WI38 (cell line): ENCODE measurements around the gene ODF4.
"Not testable (repeated sequence)": the region's sequence is repeated elsewhere in the genome, so short reads cannot be mapped to it uniquely, and the experiment has no call there.

Experiments used
- H3K4me3 ChIP-seq: 2 replicates; pipeline ENCODE4 v1.5.1; 2011; ENCODE audit warnings: low read depth, mild to moderate bottlenecking, control low read depth, low read length
- TF ChIP-seq, protein P1 (sequence below): IDR thresholded peaks from 2 replicates; pipeline ENCODE4 v1.5.1; 2012; ENCODE audit warnings: low read depth, mild to moderate bottlenecking, control low read depth, low read length

The ODF4 gene

DNA sequence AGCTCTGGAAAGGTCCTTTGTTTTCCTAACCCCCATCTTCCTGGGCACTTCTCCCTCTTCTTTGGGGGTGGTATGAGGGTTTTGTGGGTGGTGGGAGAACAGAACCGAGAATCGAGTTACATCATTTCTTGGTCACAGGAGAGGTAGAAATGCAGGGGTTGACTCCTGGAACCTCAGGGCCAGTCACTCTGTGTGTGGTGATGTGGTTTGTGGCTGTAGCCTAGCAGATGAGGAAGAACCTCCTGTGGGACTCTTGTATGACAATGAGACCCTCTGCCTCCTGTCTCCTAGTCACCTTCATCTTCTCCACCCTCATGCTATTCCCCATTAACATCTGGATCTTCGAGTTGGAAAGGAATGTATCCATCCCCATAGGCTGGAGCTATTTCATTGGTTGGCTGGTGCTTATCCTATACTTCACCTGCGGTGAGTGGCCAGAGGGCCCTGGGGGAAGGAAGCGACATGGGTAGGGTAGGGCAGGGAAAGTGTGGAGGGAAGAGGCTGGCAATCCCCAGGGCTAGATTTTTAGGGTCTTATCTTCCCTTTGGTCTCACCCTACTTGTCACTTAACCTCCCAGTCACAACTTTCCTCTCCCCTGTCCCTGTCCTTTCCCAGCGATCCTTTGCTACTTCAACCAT lies 5.5 kb downstream of the ODF4 start:
- H3K4me3 ChIP-seq = no peak overlapping the region
- TF ChIP-seq, protein P1, sequence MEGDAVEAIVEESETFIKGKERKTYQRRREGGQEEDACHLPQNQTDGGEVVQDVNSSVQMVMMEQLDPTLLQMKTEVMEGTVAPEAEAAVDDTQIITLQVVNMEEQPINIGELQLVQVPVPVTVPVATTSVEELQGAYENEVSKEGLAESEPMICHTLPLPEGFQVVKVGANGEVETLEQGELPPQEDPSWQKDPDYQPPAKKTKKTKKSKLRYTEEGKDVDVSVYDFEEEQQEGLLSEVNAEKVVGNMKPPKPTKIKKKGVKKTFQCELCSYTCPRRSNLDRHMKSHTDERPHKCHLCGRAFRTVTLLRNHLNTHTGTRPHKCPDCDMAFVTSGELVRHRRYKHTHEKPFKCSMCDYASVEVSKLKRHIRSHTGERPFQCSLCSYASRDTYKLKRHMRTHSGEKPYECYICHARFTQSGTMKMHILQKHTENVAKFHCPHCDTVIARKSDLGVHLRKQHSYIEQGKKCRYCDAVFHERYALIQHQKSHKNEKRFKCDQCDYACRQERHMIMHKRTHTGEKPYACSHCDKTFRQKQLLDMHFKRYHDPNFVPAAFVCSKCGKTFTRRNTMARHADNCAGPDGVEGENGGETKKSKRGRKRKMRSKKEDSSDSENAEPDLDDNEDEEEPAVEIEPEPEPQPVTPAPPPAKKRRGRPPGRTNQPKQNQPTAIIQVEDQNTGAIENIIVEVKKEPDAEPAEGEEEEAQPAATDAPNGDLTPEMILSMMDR = no peak

DNA sequence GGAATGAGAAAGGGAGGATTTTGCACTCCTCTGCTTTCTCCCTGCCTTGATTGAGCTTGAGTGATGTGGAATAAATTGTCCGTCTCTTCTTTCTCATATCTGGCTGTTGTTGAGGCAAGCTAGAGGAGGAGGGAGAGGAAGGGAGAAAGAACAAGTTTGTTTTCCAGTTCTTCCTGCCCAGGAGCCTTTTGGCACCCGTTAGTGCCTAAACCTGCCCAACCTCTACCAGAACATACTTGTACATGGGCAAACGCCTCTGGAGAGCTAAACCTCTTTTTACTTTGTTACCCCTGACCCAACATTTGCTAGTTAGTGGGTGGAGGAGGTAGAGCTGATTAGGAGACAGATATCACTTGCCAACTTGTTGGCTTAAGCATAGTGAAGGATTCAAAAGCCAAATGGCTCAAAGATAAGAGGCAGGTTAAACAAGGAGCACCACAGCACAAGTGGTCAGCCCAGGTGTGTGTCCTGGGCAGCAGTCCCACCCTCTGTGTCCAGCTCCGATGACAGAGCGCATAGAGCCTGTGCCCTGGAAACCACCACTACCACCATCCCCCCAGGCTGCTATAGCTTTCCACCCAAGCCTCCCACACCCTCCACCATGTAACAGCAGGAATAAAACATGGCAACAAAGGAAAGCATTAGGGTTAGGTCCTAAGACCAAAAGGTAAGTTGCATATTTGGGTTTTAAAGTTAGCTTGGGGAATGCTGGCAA lies 6.5 kb downstream of the ODF4 start:
- TF ChIP-seq, protein P1 = no peak
- no peak overlapping the region for H3K4me3 ChIP-seq

DNA sequence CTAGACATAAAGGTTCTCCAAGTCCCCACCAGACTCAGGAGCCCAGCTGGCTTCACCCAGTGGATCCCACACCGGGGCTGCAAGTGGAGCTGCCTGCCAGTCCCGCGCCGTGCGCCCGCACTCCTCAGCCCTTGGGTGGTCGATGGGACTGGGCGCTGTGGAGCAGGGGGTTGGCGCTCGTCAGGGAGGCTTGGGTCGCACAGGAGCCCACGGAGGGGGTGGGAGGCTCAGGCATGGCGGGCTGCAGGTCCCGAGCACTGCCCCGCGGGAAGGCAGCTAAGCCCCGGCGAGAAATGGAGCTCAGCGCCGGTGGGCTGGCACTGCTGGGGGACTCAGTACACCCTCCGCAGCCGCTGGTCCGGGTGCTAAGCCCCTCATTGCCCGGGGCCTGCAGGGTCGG lies 7.4 kb downstream of the ODF4 start:
- H3K4me3 ChIP-seq = not testable (repeated sequence)

DNA sequence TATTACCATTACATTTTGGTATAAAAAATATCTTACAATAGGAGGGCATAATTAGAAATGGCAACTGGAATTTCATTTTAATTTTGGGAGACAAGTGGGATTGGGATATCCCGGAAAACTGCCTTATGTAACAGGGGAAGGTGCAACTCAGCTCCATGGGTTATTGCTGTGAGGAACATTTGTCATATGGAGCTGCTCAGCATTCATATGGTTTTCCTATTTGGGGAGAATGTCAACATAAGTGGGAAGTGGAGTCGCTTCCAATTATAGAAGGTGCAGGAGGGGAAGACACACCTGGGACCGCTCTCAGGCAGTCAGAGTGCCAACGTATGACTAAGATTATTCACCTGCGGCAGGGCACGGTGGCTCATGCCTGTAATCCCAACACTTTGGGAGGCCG lies 10.7 kb downstream of the ODF4 start:
- no peak overlapping the region for H3K4me3 ChIP-seq
- TF ChIP-seq, protein P1 = no peak

DNA sequence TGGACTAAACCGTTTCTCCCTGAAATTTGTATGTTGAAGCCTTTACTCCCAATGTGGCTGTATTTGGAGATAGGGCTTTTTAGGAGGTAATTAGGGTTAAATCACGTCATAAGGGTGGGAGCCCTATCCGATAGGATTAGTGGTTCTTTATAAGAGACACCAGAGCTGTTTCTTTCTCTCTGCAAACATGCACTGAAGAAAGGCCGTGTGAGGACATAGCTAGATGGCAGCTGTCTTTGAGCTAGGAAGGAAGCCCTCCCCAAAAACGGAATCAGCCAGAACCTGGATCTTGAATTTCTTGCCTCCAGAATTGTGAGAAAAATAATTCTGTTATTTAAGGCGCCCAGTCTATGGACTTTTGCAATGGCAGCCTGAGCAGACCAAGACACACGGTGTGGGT lies 14.1 kb downstream of the ODF4 start:
- no peak overlapping the region for H3K4me3 ChIP-seq
- TF ChIP-seq, protein P1 = no peak

DNA sequence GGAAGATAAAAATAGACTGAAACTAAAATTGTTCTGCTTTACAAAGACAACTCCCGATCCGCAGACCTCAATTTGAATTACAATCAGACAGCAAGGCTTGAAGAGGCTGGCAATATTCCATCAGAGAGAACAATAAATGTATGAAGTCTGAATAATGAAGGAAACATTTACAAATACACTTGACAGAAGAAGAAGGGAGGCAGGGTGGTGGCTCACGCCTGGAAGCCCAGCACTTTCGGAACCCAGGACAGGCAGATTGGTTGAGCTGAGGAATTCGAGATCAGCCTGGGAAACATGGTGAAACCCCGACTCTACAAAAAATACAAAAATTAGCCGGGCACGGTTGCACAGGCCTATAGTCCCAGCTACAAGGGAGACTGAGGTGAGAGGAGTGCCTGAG lies 14.6 kb downstream of the ODF4 start:
- TF ChIP-seq, protein P1 = no peak
- no peak overlapping the region for H3K4me3 ChIP-seq

DNA sequence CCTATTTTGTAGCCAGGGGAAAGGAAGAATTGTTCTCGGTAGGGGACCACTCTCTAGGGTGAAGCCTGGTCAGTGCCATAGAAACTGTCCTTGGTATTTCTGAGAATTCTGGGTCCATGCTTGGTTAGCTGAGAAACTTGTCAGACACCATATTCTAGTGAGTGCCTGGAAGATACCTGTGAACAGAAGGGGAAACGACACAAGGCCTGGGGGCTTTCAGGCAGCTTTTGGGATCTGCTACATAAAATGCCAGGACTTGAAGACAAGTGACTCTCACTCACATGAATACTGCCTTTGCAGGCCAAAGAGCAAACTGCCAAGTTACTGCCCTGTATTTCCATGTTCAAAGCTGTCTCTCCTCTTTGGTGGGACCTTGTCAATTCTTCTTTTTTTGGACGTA lies 18.3 kb downstream of the ODF4 start:
- H3K4me3 ChIP-seq = no peak overlapping the region
- TF ChIP-seq, protein P1 = no peak
